HCT116 (cell line): ENCODE data around the gene TXNDC9.

Experiments used
- CBX3 ChIP-seq: IDR thresholded peaks from 2 replicates; pipeline ENCODE4 v1.6.1; 2012; ENCODE audit warnings: low read depth
- CEBPB ChIP-seq: IDR thresholded peaks from 2 replicates; pipeline ENCODE4 v1.6.1; 2012; ENCODE audit warnings: low read depth
- EZH2 ChIP-seq: fragments of 200-600 bp; sonication (generic); IDR thresholded peaks from 2 replicates; pipeline ENCODE4 v1.6.1; 2017; ENCODE audit warnings: antibody characterized with exemption, mixed run types
- EZH2phosphoT487 ChIP-seq: fragments of 200-600 bp; IDR thresholded peaks from 2 replicates; pipeline ENCODE4 v1.6.1; 2018; ENCODE audit warnings: antibody characterized with exemption, borderline replicate concordance
- POLR2A ChIP-seq: IDR thresholded peaks from 2 replicates; pipeline ENCODE4 v1.7.0; 2011; ENCODE audit warnings: borderline replicate concordance; ENCODE audit not compliant: insufficient read depth, insufficient read length; ENCODE audit errors: extremely low read depth
- POLR2AphosphoS5 ChIP-seq: IDR thresholded peaks from 2 replicates; pipeline ENCODE4 v1.6.1; 2011; ENCODE audit warnings: mild to moderate bottlenecking, low read depth, low read length, moderate library complexity
- SIN3A ChIP-seq: IDR thresholded peaks from 2 replicates; pipeline ENCODE4 v1.6.1; 2012; ENCODE audit warnings: low read depth
- SP1 ChIP-seq: IDR thresholded peaks from 2 replicates; pipeline ENCODE4 v1.6.1; 2012; ENCODE audit warnings: low read depth
- TCF7L2 ChIP-seq: IDR thresholded peaks from 2 replicates; pipeline ENCODE4 v1.7.0; 2011; ENCODE audit warnings: borderline replicate concordance, inconsistent platforms; ENCODE audit not compliant: insufficient read depth, insufficient read length; ENCODE audit errors: extremely low read depth
- YY1 ChIP-seq: IDR thresholded peaks from 2 replicates; pipeline ENCODE4 v1.6.1; 2011; ENCODE audit warnings: low read length, low read depth, moderate library complexity, mild to moderate bottlenecking; ENCODE audit not compliant: insufficient replicate concordance; ENCODE audit errors: extremely low read depth
- ZNF274 ChIP-seq: fragments of 200-500 bp; sonication (Bioruptor generic); IDR thresholded peaks from 2 replicates; pipeline ENCODE4 v1.6.1; 2014; ENCODE audit warnings: mild to moderate bottlenecking, low read depth, low read length, inconsistent platforms
- TF ChIP-seq, protein P1 (sequence below): IDR thresholded peaks from 2 replicates; pipeline ENCODE4 v1.6.1; 2012; ENCODE audit warnings: low read depth
- TF ChIP-seq, protein P2 (sequence below), 3 experiments: fragments of 200-600 bp in 1 of 3; sonication (generic) in 1 of 3; IDR thresholded peaks in 2 of 3; conservative IDR thresholded peaks in 1 of 3; 2 replicates each; pipeline ENCODE4 v1.5.1; 2012 to 2017; ENCODE audit warnings: low read depth in 2 of 3, low read length in 2 of 3, antibody characterized with exemption in 1 of 3, borderline replicate concordance in 1 of 3, control low read depth in 1 of 3, mild to moderate bottlenecking in 1 of 3, mixed read lengths in 1 of 3, mixed run types in 1 of 3, moderate library complexity in 1 of 3; ENCODE audit not compliant: insufficient read depth in 1 of 3
- TF ChIP-seq, protein P3 (sequence below): IDR thresholded peaks from 2 replicates; pipeline ENCODE4 v1.6.1; 2011; ENCODE audit warnings: mild to moderate bottlenecking, low read length, moderate library complexity; ENCODE audit not compliant: insufficient replicate concordance; ENCODE audit errors: extremely low read depth

DNA sequence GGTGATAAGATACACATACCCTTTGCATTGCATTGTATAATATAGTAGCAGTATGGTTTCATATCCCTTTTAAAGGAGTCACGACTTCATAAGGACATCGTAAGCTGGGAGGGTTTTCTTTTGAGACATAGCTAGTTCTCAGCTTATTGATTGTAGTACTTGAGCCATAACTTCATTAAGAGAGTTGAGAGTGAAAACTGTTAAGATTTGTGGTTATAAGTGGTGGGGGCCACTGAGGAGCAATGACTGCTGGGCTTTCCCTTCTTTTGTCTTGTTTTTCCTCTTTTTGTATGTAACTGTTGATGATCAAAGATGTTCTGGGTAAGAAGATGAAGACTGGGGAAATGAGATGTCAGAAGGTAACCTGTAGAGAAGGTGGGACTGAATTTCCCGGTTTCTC, 12.0 kb upstream of the TXNDC9 start:
- TF ChIP-seq SIN3A: no peak
- no peak for TF ChIP-seq POLR2A
- TF ChIP-seq, protein P1, sequence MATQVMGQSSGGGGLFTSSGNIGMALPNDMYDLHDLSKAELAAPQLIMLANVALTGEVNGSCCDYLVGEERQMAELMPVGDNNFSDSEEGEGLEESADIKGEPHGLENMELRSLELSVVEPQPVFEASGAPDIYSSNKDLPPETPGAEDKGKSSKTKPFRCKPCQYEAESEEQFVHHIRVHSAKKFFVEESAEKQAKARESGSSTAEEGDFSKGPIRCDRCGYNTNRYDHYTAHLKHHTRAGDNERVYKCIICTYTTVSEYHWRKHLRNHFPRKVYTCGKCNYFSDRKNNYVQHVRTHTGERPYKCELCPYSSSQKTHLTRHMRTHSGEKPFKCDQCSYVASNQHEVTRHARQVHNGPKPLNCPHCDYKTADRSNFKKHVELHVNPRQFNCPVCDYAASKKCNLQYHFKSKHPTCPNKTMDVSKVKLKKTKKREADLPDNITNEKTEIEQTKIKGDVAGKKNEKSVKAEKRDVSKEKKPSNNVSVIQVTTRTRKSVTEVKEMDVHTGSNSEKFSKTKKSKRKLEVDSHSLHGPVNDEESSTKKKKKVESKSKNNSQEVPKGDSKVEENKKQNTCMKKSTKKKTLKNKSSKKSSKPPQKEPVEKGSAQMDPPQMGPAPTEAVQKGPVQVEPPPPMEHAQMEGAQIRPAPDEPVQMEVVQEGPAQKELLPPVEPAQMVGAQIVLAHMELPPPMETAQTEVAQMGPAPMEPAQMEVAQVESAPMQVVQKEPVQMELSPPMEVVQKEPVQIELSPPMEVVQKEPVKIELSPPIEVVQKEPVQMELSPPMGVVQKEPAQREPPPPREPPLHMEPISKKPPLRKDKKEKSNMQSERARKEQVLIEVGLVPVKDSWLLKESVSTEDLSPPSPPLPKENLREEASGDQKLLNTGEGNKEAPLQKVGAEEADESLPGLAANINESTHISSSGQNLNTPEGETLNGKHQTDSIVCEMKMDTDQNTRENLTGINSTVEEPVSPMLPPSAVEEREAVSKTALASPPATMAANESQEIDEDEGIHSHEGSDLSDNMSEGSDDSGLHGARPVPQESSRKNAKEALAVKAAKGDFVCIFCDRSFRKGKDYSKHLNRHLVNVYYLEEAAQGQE: no peak
- TF ChIP-seq, protein P2, sequence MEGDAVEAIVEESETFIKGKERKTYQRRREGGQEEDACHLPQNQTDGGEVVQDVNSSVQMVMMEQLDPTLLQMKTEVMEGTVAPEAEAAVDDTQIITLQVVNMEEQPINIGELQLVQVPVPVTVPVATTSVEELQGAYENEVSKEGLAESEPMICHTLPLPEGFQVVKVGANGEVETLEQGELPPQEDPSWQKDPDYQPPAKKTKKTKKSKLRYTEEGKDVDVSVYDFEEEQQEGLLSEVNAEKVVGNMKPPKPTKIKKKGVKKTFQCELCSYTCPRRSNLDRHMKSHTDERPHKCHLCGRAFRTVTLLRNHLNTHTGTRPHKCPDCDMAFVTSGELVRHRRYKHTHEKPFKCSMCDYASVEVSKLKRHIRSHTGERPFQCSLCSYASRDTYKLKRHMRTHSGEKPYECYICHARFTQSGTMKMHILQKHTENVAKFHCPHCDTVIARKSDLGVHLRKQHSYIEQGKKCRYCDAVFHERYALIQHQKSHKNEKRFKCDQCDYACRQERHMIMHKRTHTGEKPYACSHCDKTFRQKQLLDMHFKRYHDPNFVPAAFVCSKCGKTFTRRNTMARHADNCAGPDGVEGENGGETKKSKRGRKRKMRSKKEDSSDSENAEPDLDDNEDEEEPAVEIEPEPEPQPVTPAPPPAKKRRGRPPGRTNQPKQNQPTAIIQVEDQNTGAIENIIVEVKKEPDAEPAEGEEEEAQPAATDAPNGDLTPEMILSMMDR (IDR thresholded peaks at IDR 0.05 in 2 of 3, conservative IDR thresholded peaks at IDR 0.05 in 1 of 3; ENCODE audit: borderline replicate concordance in 1 of 3, insufficient read depth in 1 of 3, low read depth in 2 of 3, low read length in 2 of 3): no peak
- no peak for TF ChIP-seq YY1
- no peak for TF ChIP-seq POLR2AphosphoS5
- TF ChIP-seq TCF7L2: no peak
- no peak for TF ChIP-seq EZH2phosphoT487
- TF ChIP-seq CBX3: no peak
- TF ChIP-seq, protein P3, sequence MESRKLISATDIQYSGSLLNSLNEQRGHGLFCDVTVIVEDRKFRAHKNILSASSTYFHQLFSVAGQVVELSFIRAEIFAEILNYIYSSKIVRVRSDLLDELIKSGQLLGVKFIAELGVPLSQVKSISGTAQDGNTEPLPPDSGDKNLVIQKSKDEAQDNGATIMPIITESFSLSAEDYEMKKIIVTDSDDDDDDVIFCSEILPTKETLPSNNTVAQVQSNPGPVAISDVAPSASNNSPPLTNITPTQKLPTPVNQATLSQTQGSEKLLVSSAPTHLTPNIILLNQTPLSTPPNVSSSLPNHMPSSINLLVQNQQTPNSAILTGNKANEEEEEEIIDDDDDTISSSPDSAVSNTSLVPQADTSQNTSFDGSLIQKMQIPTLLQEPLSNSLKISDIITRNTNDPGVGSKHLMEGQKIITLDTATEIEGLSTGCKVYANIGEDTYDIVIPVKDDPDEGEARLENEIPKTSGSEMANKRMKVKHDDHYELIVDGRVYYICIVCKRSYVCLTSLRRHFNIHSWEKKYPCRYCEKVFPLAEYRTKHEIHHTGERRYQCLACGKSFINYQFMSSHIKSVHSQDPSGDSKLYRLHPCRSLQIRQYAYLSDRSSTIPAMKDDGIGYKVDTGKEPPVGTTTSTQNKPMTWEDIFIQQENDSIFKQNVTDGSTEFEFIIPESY: no peak
- TF ChIP-seq EZH2: no peak
- TF ChIP-seq CEBPB: no peak
- no peak for TF ChIP-seq SP1
- no peak for TF ChIP-seq ZNF274
